ENCODE data around the gene OTOG. TPM values are rescaled to one million over a fixed set of nuclear protein-coding genes. Genes with fewer than 3 reads are reported as not detected.
A peak's percentile ranks its signal among the peaks of the same experiment; 100 is the strongest.

OTOG gene
- total and polyA plus RNA-seq, 7 donors = under 0.01 TPM; not detected in 5

- Histone ChIP-seq H3K27me3 (no peaks in the 10 kb centered on the region), H3K27ac (no peak overlapping the region), H3K4me1 (no peaks in the 10 kb centered on the region), H3K4me3 (no peak overlapping the region), H3K36me3 (no peaks in the 10 kb centered on the region), H3K9me3 (no peaks in the 10 kb centered on the region)
- intact Hi-C loops (cut with DNase I) = no loop called here
- TF ChIP-seq CTCF (IDR thresholded peaks at IDR 0.05) (no peak), POLR2A (IDR thresholded peaks at IDR 0.05) (no peak), EP300 (IDR thresholded peaks at IDR 0.05) (no peak), POLR2AphosphoS5 (IDR thresholded peaks at IDR 0.05) (no peak)
- DNase-seq = peak; percentile 56
- WGBS, 2 donors = 88 to 91% methylated on average over 16 of the region's 16 CpGs
Measured at GRCh38 chr11:17600316-17601255, 53.5 kb downstream of the OTOG start.

DNA sequence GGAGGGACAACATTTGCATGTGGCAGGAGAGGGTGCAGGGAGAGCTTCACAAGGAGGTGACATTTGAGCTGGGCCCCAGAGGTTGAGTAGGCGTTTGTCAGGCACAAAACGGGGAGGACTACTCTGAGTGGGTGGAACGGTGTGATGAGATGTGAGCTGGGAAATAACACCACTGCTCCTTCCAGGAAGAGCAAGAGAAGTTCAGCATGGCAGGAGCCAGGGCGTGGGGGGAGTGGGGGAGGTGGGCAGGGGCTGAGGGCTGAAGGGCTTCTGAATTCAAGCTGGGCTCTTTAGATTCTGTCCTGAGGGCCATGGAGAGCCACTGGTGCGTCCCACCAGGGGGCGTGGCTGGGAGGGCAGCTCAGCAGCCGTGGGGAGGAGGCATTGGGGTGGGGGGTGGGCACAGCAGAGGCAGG is 54.2 kb downstream of the OTOG start:
- Histone ChIP-seq H3K27me3 (no peaks in the 10 kb centered on the region), H3K36me3 (no peaks in the 10 kb centered on the region), H3K4me3 (no peak overlapping the region), H3K9me3 (no peaks in the 10 kb centered on the region), H3K4me1 (no peaks in the 10 kb centered on the region), H3K27ac (no peak overlapping the region)
- intact Hi-C loops (cut with DNase I) = no loop called here
- TF ChIP-seq EP300 (IDR thresholded peaks at IDR 0.05) (no peak), POLR2AphosphoS5 (IDR thresholded peaks at IDR 0.05) (no peak), POLR2A (IDR thresholded peaks at IDR 0.05) (no peak), CTCF (IDR thresholded peaks at IDR 0.05) (no peak)
- peak; percentile 33 for DNase-seq
- 48 to 57% methylated on average over 7 of the region's 7 CpGs for WGBS, 2 donors

DNA sequence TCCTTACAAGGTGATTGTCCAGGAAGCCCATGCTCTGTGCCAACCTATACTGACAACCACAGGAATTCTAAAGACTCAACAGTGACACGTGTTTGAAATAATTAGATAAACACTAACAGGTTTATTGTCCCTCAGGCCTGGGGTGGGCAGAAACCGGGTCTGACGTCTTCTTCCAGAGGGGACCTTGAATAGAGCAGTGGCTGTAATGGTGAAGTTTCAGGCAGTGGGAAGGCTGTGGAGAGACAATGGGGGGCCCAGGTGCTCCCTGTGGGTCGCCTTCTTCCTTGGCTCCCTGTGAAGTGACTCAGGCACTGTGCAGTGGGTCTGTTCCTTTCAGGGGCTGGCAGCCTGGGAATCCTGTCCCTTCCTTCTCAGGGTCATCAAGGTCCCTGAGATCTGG is 54.6 kb downstream of the OTOG start:
- 62 to 64% methylated on average over 4 of the region's 4 CpGs for WGBS, 2 donors

GRCh38 chr11:17602105-17603001 is 55.3 kb downstream of the OTOG start:
- 90% methylated on average over 11 of the region's 11 CpGs for WGBS, 2 donors
- Histone ChIP-seq H3K27me3 (no peaks in the 10 kb centered on the region), H3K9me3 (no peaks in the 10 kb centered on the region), H3K36me3 (no peaks in the 10 kb centered on the region), H3K27ac (no peak overlapping the region), H3K4me3 (no peak overlapping the region), H3K4me1 (no peaks in the 10 kb centered on the region)
- TF ChIP-seq CTCF (IDR thresholded peaks at IDR 0.05) (no peak), POLR2AphosphoS5 (IDR thresholded peaks at IDR 0.05) (no peak), EP300 (IDR thresholded peaks at IDR 0.05) (no peak), POLR2A (IDR thresholded peaks at IDR 0.05) (no peak)
- intact Hi-C loops (cut with DNase I) = no loop called here
- peak; percentile 40 for DNase-seq

More for the DNA sequence above, 54.6 kb downstream of the OTOG start:
- H3K27me3 ChIP-seq = no peaks in the 10 kb centered on the region
- H3K4me1 ChIP-seq = no peaks in the 10 kb centered on the region
- intact Hi-C loops (cut with DNase I) = no loop called here
- H3K27ac ChIP-seq = no peak overlapping the region
- no peak overlapping the region for H3K4me3 ChIP-seq
- H3K9me3 ChIP-seq = no peaks in the 10 kb centered on the region
- DNase-seq = peak; percentile 41
- H3K36me3 ChIP-seq = no peaks in the 10 kb centered on the region
- no peak for TF ChIP-seq CTCF (IDR thresholded peaks at IDR 0.05)
- TF ChIP-seq POLR2A (IDR thresholded peaks at IDR 0.05) = no peak
- TF ChIP-seq EP300 (IDR thresholded peaks at IDR 0.05) = no peak
- no peak for TF ChIP-seq POLR2AphosphoS5 (IDR thresholded peaks at IDR 0.05)
